ENCODE data around the gene TGFBI.

The TGFBI gene

GRCh38 chr5:136038635-136039034 is 9.8 kb downstream of the TGFBI start:
- in situ Hi-C loops (cut with HindIII; ENCODE audit: low pct_ligation_motif_present, low sequenced_read_pairs): no loop called here
- H3K27ac ChIP-seq: no peak overlapping the region
- TF ChIP-seq CTCF (IDR thresholded peaks at IDR 0.05; ENCODE audit: low read depth, low read length, missing control alignments): no peak
- DNase-seq: no peak
- H3K4me3 ChIP-seq (ENCODE audit: low read depth, low read length): no peak overlapping the region
- no peaks in the 10 kb centered on the region for H3K27me3 ChIP-seq (replicated peaks)
- H3K36me3 ChIP-seq (replicated peaks): peaks cover 57% of the 10 kb centered on the region

- DNase-seq: no peak
- H3K27ac ChIP-seq: no peak overlapping the region
- TF ChIP-seq CTCF (IDR thresholded peaks at IDR 0.05; ENCODE audit: low read depth, low read length, missing control alignments): peak; percentile 49
- no peak overlapping the region for H3K4me3 ChIP-seq (ENCODE audit: low read depth, low read length)
- H3K27me3 ChIP-seq (replicated peaks): no peaks in the 10 kb centered on the region
- in situ Hi-C loops (cut with HindIII; ENCODE audit: low pct_ligation_motif_present, low sequenced_read_pairs): no loop called here
- H3K36me3 ChIP-seq (replicated peaks): peaks cover 57% of the 10 kb centered on the region
Observed at GRCh38 chr5:136039202-136039601, 10.4 kb downstream of the TGFBI start.

- DNase-seq: no peak
- TF ChIP-seq CTCF (IDR thresholded peaks at IDR 0.05; ENCODE audit: low read depth, low read length, missing control alignments): no peak
- in situ Hi-C loops (cut with HindIII; ENCODE audit: low pct_ligation_motif_present, low sequenced_read_pairs): no loop called here
Observed at GRCh38 chr5:136040746-136041415, 12.1 kb downstream of the TGFBI start.

GRCh38 chr5:136042156-136042555 is 13.4 kb downstream of the TGFBI start:
- in situ Hi-C loops (cut with HindIII; ENCODE audit: low pct_ligation_motif_present, low sequenced_read_pairs): no loop called here
- H3K4me3 ChIP-seq (ENCODE audit: low read depth, low read length): no peak overlapping the region
- H3K27ac ChIP-seq: peak overlapping the region; percentile 12
- peaks cover 50% of the 10 kb centered on the region for H3K36me3 ChIP-seq (replicated peaks)
- no peak for DNase-seq
- H3K27me3 ChIP-seq (replicated peaks): no peaks in the 10 kb centered on the region
- no peak for TF ChIP-seq CTCF (IDR thresholded peaks at IDR 0.05; ENCODE audit: low read depth, low read length, missing control alignments)

More at GRCh38 chr5:136040746-136041415, 12.1 kb downstream of the TGFBI start:
- Histone ChIP-seq H3K4me3 (ENCODE audit: low read depth, low read length) (no peak overlapping the region), H3K36me3 (replicated peaks) (peaks cover 47% of the 10 kb centered on the region), H3K27me3 (replicated peaks) (no peaks in the 10 kb centered on the region), H3K27ac (no peak overlapping the region)

- peaks cover 51% of the 10 kb centered on the region for H3K36me3 ChIP-seq (replicated peaks)
- in situ Hi-C loops (cut with HindIII; ENCODE audit: low pct_ligation_motif_present, low sequenced_read_pairs): no loop called here
- peak; percentile 63 for DNase-seq
- no peak overlapping the region for H3K4me3 ChIP-seq (ENCODE audit: low read depth, low read length)
- H3K27me3 ChIP-seq (replicated peaks): no peaks in the 10 kb centered on the region
- TF ChIP-seq CTCF (IDR thresholded peaks at IDR 0.05; ENCODE audit: low read depth, low read length, missing control alignments): no peak
- H3K27ac ChIP-seq: peak overlapping the region; percentile 12
Observed at GRCh38 chr5:136042665-136043121, 13.9 kb downstream of the TGFBI start.

- no peak for TF ChIP-seq CTCF (IDR thresholded peaks at IDR 0.05; ENCODE audit: low read depth, low read length, missing control alignments)
- H3K27ac ChIP-seq: no peak overlapping the region
Observed at GRCh38 chr5:136043551-136043950, 14.8 kb downstream of the TGFBI start.

More at GRCh38 chr5:136043551-136043950, 14.8 kb downstream of the TGFBI start:
- H3K27me3 ChIP-seq (replicated peaks): no peaks in the 10 kb centered on the region
- no peak overlapping the region for H3K4me3 ChIP-seq (ENCODE audit: low read depth, low read length)
- DNase-seq: no peak
- H3K36me3 ChIP-seq (replicated peaks): peaks cover 50% of the 10 kb centered on the region
- in situ Hi-C loops (cut with HindIII; ENCODE audit: low pct_ligation_motif_present, low sequenced_read_pairs): no loop called here
